Nephron (organoid): ENCODE results near the gene LRTM2.

Source experiments
- H3K27ac Mint-ChIP-seq, 3 experiments: 2 replicates each; pipeline ENCODE4 v1.8.0; 2020; ENCODE audit warnings: mixed read lengths in 3 of 3, mild to moderate bottlenecking in 2 of 3, moderate library complexity in 1 of 3
- H3K27me3 Mint-ChIP-seq: 2 replicates; pipeline ENCODE4 v1.8.0; 2021; ENCODE audit warnings: low read depth, mild to moderate bottlenecking, moderate library complexity, mixed read lengths
- H3K36me3 Mint-ChIP-seq: 2 replicates; pipeline ENCODE4 v1.8.0; 2020; ENCODE audit warnings: low read depth, mixed read lengths
- H3K4me1 Mint-ChIP-seq: 2 replicates; pipeline ENCODE4 v1.8.0; 2020; ENCODE audit warnings: mixed read lengths
- H3K4me3 Mint-ChIP-seq, 3 experiments: 2 replicates each; pipeline ENCODE4 v1.8.0; 2020; ENCODE audit warnings: mild to moderate bottlenecking in 3 of 3, mixed read lengths in 3 of 3, moderate library complexity in 2 of 3
- H3K9me3 Mint-ChIP-seq: 2 replicates; pipeline ENCODE4 v1.8.0; 2020; ENCODE audit warnings: mixed read lengths
- CTCF ChIP-seq, 3 experiments: fragments of 200-600 bp; sonication (generic); IDR thresholded peaks; one replicate each; pipeline ENCODE4 v1.5.0; 2021; ENCODE audit warnings: antibody characterized with exemption in 3 of 3; ENCODE audit not compliant: unreplicated experiment in 3 of 3

The LRTM2 gene

GRCh38 chr12:1819050-1819449 is 1.3 kb upstream of the LRTM2 start:
- TF ChIP-seq CTCF (IDR thresholded peaks at IDR 0.05; ENCODE audit: unreplicated experiment in 3 of 3): no peak
- H3K9me3 Mint-ChIP-seq: peaks cover 3% of the 10 kb centered on the region
- peaks cover 65% of the 10 kb centered on the region for H3K27me3 Mint-ChIP-seq
- no peaks in the 10 kb centered on the region for H3K36me3 Mint-ChIP-seq
- H3K27ac Mint-ChIP-seq: no peak overlapping the region
- peak overlapping the region in 1 of 3 experiments; percentile 39 for H3K4me3 Mint-ChIP-seq
- H3K4me1 Mint-ChIP-seq: peaks cover 18% of the 10 kb centered on the region

GRCh38 chr12:1819571-1819970 is 794 bp upstream of the LRTM2 start:
- TF ChIP-seq CTCF (IDR thresholded peaks at IDR 0.05; ENCODE audit: unreplicated experiment in 3 of 3): no peak
- Mint-ChIP-seq H3K9me3 (peaks cover 3% of the 10 kb centered on the region), H3K27me3 (peaks cover 66% of the 10 kb centered on the region), H3K27ac (no peak overlapping the region), H3K4me1 (peaks cover 18% of the 10 kb centered on the region), H3K36me3 (no peaks in the 10 kb centered on the region), H3K4me3 (peak overlapping the region in 1 of 3 experiments; percentile 14)

- H3K27ac Mint-ChIP-seq: no peak overlapping the region
- peaks cover 67% of the 10 kb centered on the region for H3K27me3 Mint-ChIP-seq
- H3K36me3 Mint-ChIP-seq: no peaks in the 10 kb centered on the region
- peaks cover 3% of the 10 kb centered on the region for H3K9me3 Mint-ChIP-seq
- peaks cover 18% of the 10 kb centered on the region for H3K4me1 Mint-ChIP-seq
- TF ChIP-seq CTCF (IDR thresholded peaks at IDR 0.05; ENCODE audit: unreplicated experiment in 3 of 3): no peak
- H3K4me3 Mint-ChIP-seq: no peak overlapping the region
Observed at GRCh38 chr12:1820896-1821291, 529 bp downstream of the LRTM2 start.

- Mint-ChIP-seq H3K9me3 (no peaks in the 10 kb centered on the region), H3K36me3 (no peaks in the 10 kb centered on the region)
Observed at GRCh38 chr12:1821805-1822204, 1.4 kb downstream of the LRTM2 start.

GRCh38 chr12:1822699-1823098 is 2.3 kb downstream of the LRTM2 start:
- H3K36me3 Mint-ChIP-seq: no peaks in the 10 kb centered on the region
- peaks cover 66% of the 10 kb centered on the region for H3K27me3 Mint-ChIP-seq

More at GRCh38 chr12:1821805-1822204, 1.4 kb downstream of the LRTM2 start:
- H3K4me1 Mint-ChIP-seq: peaks cover 18% of the 10 kb centered on the region
- H3K27ac Mint-ChIP-seq: no peak overlapping the region
- no peak overlapping the region for H3K4me3 Mint-ChIP-seq
- H3K27me3 Mint-ChIP-seq: peaks cover 62% of the 10 kb centered on the region
- TF ChIP-seq CTCF (IDR thresholded peaks at IDR 0.05; ENCODE audit: unreplicated experiment in 3 of 3): no peak

More at GRCh38 chr12:1822699-1823098, 2.3 kb downstream of the LRTM2 start:
- H3K4me1 Mint-ChIP-seq: peaks cover 18% of the 10 kb centered on the region
- no peaks in the 10 kb centered on the region for H3K9me3 Mint-ChIP-seq
- no peak for TF ChIP-seq CTCF (IDR thresholded peaks at IDR 0.05; ENCODE audit: unreplicated experiment in 3 of 3)
- H3K4me3 Mint-ChIP-seq: no peak overlapping the region
- no peak overlapping the region for H3K27ac Mint-ChIP-seq
